Measurements from ENCODE around the gene WNK2.
"Not testable (repeated sequence)": the region's sequence is repeated elsewhere in the genome, so short reads cannot be mapped to it uniquely, and the experiment has no call there.

Gene WNK2

GRCh38 chr9:93236541-93237206 lies 52.7 kb downstream of the WNK2 start:
- DNase-seq (ENCODE audit: low read depth in 3 of 3): no peak

GRCh38 chr9:93237540-93237939 lies 53.6 kb downstream of the WNK2 start:
- DNase-seq (ENCODE audit: low read depth in 3 of 3): no peak

GRCh38 chr9:93238953-93239925 lies 55.3 kb downstream of the WNK2 start:
- no peak for DNase-seq (ENCODE audit: low read depth in 3 of 3)

- no peak for DNase-seq (ENCODE audit: low read depth in 3 of 3)
Measured at GRCh38 chr9:93240891-93241334, 57.0 kb downstream of the WNK2 start.

- DNase-seq (ENCODE audit: low read depth in 3 of 3): no peak
Measured at GRCh38 chr9:93243112-93243511, 59.2 kb downstream of the WNK2 start.

- no peak for DNase-seq (ENCODE audit: low read depth in 3 of 3)
Measured at GRCh38 chr9:93244101-93244500, 60.2 kb downstream of the WNK2 start.

GRCh38 chr9:93244510-93245436 lies 60.8 kb downstream of the WNK2 start:
- DNase-seq (ENCODE audit: low read depth in 3 of 3): no peak

GRCh38 chr9:93245437-93245970 lies 61.6 kb downstream of the WNK2 start:
- DNase-seq (ENCODE audit: low read depth in 3 of 3): no peak

- no peak for DNase-seq (ENCODE audit: low read depth in 3 of 3)
Measured at GRCh38 chr9:93246111-93246510, 62.2 kb downstream of the WNK2 start.

GRCh38 chr9:93246526-93246925 lies 62.6 kb downstream of the WNK2 start:
- no peak for DNase-seq (ENCODE audit: low read depth in 3 of 3)

- DNase-seq (ENCODE audit: low read depth in 3 of 3): no peak
Measured at GRCh38 chr9:93247099-93247865, 63.3 kb downstream of the WNK2 start.

GRCh38 chr9:93247892-93248291 lies 64.0 kb downstream of the WNK2 start:
- no peak for DNase-seq (ENCODE audit: low read depth in 3 of 3)

GRCh38 chr9:93248386-93249040 lies 64.6 kb downstream of the WNK2 start:
- no peak for DNase-seq (ENCODE audit: low read depth in 3 of 3)

- no peak for DNase-seq (ENCODE audit: low read depth in 3 of 3)
Measured at GRCh38 chr9:93250185-93250584, 66.2 kb downstream of the WNK2 start.

- not testable (repeated sequence) for DNase-seq (ENCODE audit: low read depth in 3 of 3)
Measured at GRCh38 chr9:93251309-93251708, 67.4 kb downstream of the WNK2 start.

GRCh38 chr9:93252116-93252780 lies 68.3 kb downstream of the WNK2 start:
- DNase-seq (ENCODE audit: low read depth in 3 of 3): no peak

- no peak for DNase-seq (ENCODE audit: low read depth in 3 of 3)
Measured at GRCh38 chr9:93252781-93253530, 69.0 kb downstream of the WNK2 start.

GRCh38 chr9:93253633-93254032 lies 69.7 kb downstream of the WNK2 start:
- DNase-seq (ENCODE audit: low read depth in 3 of 3): no peak

GRCh38 chr9:93254061-93254481 lies 70.1 kb downstream of the WNK2 start:
- no peak for DNase-seq (ENCODE audit: low read depth in 3 of 3)

Measured in stimulated activated CD4-positive, alpha-beta T cell treated with anti-CD3 and anti-CD28 coated beads, TNF-alpha, amount 100 ng/mL, for 48 hours (primary cell).